ENCODE data around the gene TSPAN3. TPM values are rescaled to one million over a fixed set of nuclear protein-coding genes. Genes with fewer than 3 reads are reported as not detected.

The TSPAN3 gene
- total RNA-seq, 2 experiments from 2014 or later, result 35.2 to 47.2 TPM

GRCh38 chr15:76996076-76996525, 74.8 kb downstream of the TSPAN3 start:
- no peak overlapping the region for H2AFZ ChIP-seq (ENCODE audit: low read length)
- no peak overlapping the region for H3K4me3 ChIP-seq (ENCODE audit: low read depth, low read length, poor library complexity, severe bottlenecking)
- H3K9me3 ChIP-seq (ENCODE audit: low read length), result no peaks in the 10 kb centered on the region
- intact Hi-C loops (cut with micrococcal nuclease; ENCODE audit: unreplicated experiment), result no loop called here
- no peak overlapping the region for H3K4me2 ChIP-seq (ENCODE audit: low read length)
- no TSS peak for BruUV-seq (replicated peaks)
- no peaks in the 10 kb centered on the region for H3K79me2 ChIP-seq (ENCODE audit: insufficient read depth, low read depth, low read length)
- TF ChIP-seq CTCF (conservative IDR thresholded peaks at IDR 0.05; ENCODE audit: low read length), result no peak
- no peak for TF ChIP-seq EZH2phosphoT487 (IDR thresholded peaks at IDR 0.05; ENCODE audit: borderline replicate concordance, low read depth, low read length)
- POLR2A ChIA-PET, result interaction anchor here (0.5 to 2.1 kb wide), 8 partner anchors 11 to 91 kb away, joined by 3 to 11 read pairs (median 4); partner anchors contain the start of gene SCAPER
- H3K9me2 ChIP-seq (ENCODE audit: insufficient read depth, low read length), result no peaks in the 10 kb centered on the region
- peaks cover 13% of the 10 kb centered on the region for H3K4me1 ChIP-seq (ENCODE audit: insufficient read depth, low read length, poor library complexity, severe bottlenecking)
- no peaks in the 10 kb centered on the region for H4K20me1 ChIP-seq (ENCODE audit: insufficient read depth, low read length)
- no peaks in the 10 kb centered on the region for H3K36me3 ChIP-seq (ENCODE audit: insufficient read depth, low read length)
- H3K27ac ChIP-seq (ENCODE audit: low read depth, low read length, poor library complexity, severe bottlenecking), result no peak overlapping the region
- CTCF ChIA-PET (ENCODE audit: unreplicated experiment), result interaction anchor here (1.5 kb wide), 1 partner anchor 23 kb away, joined by 6 read pairs; no protein-coding TSS in a partner anchor
- DNase-seq (ENCODE audit: low spot score), result no peak

- intact Hi-C loops (cut with micrococcal nuclease; ENCODE audit: unreplicated experiment), result no loop called here
- Histone ChIP-seq H2AFZ (ENCODE audit: low read length) (peak within 1 kb of the TSS; percentile 82), H3K4me3 (ENCODE audit: low read depth, low read length, poor library complexity, severe bottlenecking) (no peak within 1 kb of the TSS), H3K36me3 (ENCODE audit: insufficient read depth, low read length) (no peaks in the 10 kb centered on the region), H3K9me3 (ENCODE audit: low read length) (no peaks in the 10 kb centered on the region), H3K79me2 (ENCODE audit: insufficient read depth, low read depth, low read length) (no peaks in the 10 kb centered on the region), H3K4me1 (ENCODE audit: insufficient read depth, low read length, poor library complexity, severe bottlenecking) (peaks cover 13% of the 10 kb centered on the region), H4K20me1 (ENCODE audit: insufficient read depth, low read length) (no peaks in the 10 kb centered on the region), H3K4me2 (ENCODE audit: low read length) (peak within 1 kb of the TSS; percentile 48), H3K9me2 (ENCODE audit: insufficient read depth, low read length) (no peaks in the 10 kb centered on the region), H3K27ac (ENCODE audit: low read depth, low read length, poor library complexity, severe bottlenecking) (no peak within 1 kb of the TSS)
- POLR2A ChIA-PET, result interaction anchor here (0.6 to 2.1 kb wide), 14 partner anchors 12 to 420 kb away, joined by 3 to 11 read pairs (median 4); partner anchors contain the start of gene SCAPER
- CTCF ChIA-PET (ENCODE audit: unreplicated experiment), result interaction anchor here (1.4 to 1.5 kb wide), 2 partner anchors 22 to 59 kb away, joined by 3 to 6 read pairs; no protein-coding TSS in a partner anchor
- peak; percentile 62 for DNase-seq (ENCODE audit: low spot score)
- TSS peak; percentile 58 for BruUV-seq (replicated peaks)
- no peak for TF ChIP-seq CTCF (conservative IDR thresholded peaks at IDR 0.05; ENCODE audit: low read length)
- TF ChIP-seq EZH2phosphoT487 (IDR thresholded peaks at IDR 0.05; ENCODE audit: borderline replicate concordance, low read depth, low read length), result no peak
Observed at GRCh38 chr15:76994971-76995945, 75.7 kb downstream of the TSPAN3 start, which contains the start of gene PSTPIP1. Gene PSTPIP1, plus strand, starts transcription at chr15:76995126. Its CDS starts 448 bp downstream, at chr15:76995574.

All from OCI-LY7 (cell line).